ENCODE results near the gene CCSER1. TPM values are rescaled to one million over a fixed set of nuclear protein-coding genes. Genes with fewer than 3 reads are reported as not detected.

Gene CCSER1
- polyA plus RNA-seq, 1 donor from 2014 or later: 20.8 TPM

DNA sequence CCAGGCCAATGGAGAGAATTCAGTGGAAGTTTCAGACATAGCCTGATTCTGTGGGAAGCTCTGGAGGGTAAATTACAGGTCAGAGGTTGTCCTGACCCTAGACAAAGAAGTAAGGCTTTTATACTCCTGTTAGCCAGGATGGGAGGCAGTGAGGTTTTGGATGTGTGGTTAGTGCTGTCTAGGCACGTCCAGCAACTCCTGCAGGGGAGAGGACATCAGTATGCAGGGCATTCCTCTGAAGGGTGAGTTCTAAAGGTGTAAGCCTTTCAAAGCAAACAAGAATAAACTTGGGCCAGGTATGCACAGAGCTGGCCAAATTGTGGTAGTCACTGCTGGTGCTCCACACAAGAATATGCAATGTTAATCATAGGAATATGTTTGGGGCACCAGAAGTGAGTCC is 562.5 kb downstream of the CCSER1 start:
- Histone ChIP-seq H4K20me1 (ENCODE audit: insufficient read depth) (no peaks in the 10 kb centered on the region), H3K4me3 (ENCODE audit: low read length) (no peak overlapping the region), H3F3A (ENCODE audit: insufficient read depth, low read length, poor library complexity, severe bottlenecking) (no peaks in the 10 kb centered on the region), H3K9me2 (ENCODE audit: insufficient read depth, low read length) (no peaks in the 10 kb centered on the region), H3K27me3 (ENCODE audit: insufficient read depth, low read depth, low read length) (no peaks in the 10 kb centered on the region), H2AFZ (ENCODE audit: low read depth, low read length) (no peak overlapping the region), H3K9me3 (ENCODE audit: low read length) (no peaks in the 10 kb centered on the region), H3K36me3 (ENCODE audit: insufficient read depth, low read length) (no peaks in the 10 kb centered on the region), H3K9ac (ENCODE audit: low read length) (no peak overlapping the region), H3K4me2 (ENCODE audit: low read length) (no peak overlapping the region), H3K79me2 (replicated peaks; ENCODE audit: insufficient read depth, low read length) (no peaks in the 10 kb centered on the region), H3K27ac (ENCODE audit: low read length) (no peak overlapping the region)
- TF ChIP-seq EP300 (conservative IDR thresholded peaks at IDR 0.05; ENCODE audit: poor library complexity, severe bottlenecking) (no peak), RAD21 (conservative IDR thresholded peaks at IDR 0.05) (no peak), TAF1 (IDR thresholded peaks at IDR 0.05; ENCODE audit: low read depth) (no peak), EZH2 (IDR thresholded peaks at IDR 0.05; ENCODE audit: borderline replicate concordance, insufficient read depth, low read length, poor library complexity, severe bottlenecking) (no peak), POLR2AphosphoS5 (IDR thresholded peaks at IDR 0.05) (no peak), MXI1 (conservative IDR thresholded peaks at IDR 0.05; ENCODE audit: poor library complexity, severe bottlenecking) (no peak), SMC3 (conservative IDR thresholded peaks at IDR 0.05; ENCODE audit: poor library complexity) (no peak)
- TF ChIP-seq, protein P1, sequence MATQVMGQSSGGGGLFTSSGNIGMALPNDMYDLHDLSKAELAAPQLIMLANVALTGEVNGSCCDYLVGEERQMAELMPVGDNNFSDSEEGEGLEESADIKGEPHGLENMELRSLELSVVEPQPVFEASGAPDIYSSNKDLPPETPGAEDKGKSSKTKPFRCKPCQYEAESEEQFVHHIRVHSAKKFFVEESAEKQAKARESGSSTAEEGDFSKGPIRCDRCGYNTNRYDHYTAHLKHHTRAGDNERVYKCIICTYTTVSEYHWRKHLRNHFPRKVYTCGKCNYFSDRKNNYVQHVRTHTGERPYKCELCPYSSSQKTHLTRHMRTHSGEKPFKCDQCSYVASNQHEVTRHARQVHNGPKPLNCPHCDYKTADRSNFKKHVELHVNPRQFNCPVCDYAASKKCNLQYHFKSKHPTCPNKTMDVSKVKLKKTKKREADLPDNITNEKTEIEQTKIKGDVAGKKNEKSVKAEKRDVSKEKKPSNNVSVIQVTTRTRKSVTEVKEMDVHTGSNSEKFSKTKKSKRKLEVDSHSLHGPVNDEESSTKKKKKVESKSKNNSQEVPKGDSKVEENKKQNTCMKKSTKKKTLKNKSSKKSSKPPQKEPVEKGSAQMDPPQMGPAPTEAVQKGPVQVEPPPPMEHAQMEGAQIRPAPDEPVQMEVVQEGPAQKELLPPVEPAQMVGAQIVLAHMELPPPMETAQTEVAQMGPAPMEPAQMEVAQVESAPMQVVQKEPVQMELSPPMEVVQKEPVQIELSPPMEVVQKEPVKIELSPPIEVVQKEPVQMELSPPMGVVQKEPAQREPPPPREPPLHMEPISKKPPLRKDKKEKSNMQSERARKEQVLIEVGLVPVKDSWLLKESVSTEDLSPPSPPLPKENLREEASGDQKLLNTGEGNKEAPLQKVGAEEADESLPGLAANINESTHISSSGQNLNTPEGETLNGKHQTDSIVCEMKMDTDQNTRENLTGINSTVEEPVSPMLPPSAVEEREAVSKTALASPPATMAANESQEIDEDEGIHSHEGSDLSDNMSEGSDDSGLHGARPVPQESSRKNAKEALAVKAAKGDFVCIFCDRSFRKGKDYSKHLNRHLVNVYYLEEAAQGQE (IDR thresholded peaks at IDR 0.05; ENCODE audit: borderline replicate concordance): no peak
- TF ChIP-seq, protein P2, sequence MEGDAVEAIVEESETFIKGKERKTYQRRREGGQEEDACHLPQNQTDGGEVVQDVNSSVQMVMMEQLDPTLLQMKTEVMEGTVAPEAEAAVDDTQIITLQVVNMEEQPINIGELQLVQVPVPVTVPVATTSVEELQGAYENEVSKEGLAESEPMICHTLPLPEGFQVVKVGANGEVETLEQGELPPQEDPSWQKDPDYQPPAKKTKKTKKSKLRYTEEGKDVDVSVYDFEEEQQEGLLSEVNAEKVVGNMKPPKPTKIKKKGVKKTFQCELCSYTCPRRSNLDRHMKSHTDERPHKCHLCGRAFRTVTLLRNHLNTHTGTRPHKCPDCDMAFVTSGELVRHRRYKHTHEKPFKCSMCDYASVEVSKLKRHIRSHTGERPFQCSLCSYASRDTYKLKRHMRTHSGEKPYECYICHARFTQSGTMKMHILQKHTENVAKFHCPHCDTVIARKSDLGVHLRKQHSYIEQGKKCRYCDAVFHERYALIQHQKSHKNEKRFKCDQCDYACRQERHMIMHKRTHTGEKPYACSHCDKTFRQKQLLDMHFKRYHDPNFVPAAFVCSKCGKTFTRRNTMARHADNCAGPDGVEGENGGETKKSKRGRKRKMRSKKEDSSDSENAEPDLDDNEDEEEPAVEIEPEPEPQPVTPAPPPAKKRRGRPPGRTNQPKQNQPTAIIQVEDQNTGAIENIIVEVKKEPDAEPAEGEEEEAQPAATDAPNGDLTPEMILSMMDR (IDR thresholded peaks at IDR 0.05; ENCODE audit: poor library complexity, severe bottlenecking): no peak

DNA sequence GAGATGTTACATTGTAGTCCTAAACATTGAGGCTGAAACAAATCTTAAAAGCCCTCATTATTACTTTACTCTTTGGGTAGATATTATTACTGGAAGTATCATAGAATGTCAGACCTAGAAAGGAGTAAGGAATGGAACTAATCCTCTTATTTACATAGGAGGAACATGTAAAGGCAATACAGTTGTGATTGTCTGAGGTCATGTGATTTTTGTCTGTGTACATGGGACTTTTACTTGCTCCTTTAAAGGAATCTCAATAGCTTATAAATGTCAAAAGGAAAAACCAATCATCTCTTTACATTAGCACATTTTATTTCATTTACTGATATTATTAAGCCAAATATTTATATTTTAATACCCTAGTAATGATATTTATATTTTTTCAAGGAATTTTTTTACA is 568.2 kb downstream of the CCSER1 start:
- H3F3A ChIP-seq (ENCODE audit: insufficient read depth, low read length, poor library complexity, severe bottlenecking): no peaks in the 10 kb centered on the region

More for the DNA sequence above, 568.2 kb downstream of the CCSER1 start:
- no peak overlapping the region for H3K4me2 ChIP-seq (ENCODE audit: low read length)
- H2AFZ ChIP-seq (ENCODE audit: low read depth, low read length): no peak overlapping the region
- no peaks in the 10 kb centered on the region for H4K20me1 ChIP-seq (ENCODE audit: insufficient read depth)
- no peaks in the 10 kb centered on the region for H3K9me2 ChIP-seq (ENCODE audit: insufficient read depth, low read length)
- no peaks in the 10 kb centered on the region for H3K79me2 ChIP-seq (replicated peaks; ENCODE audit: insufficient read depth, low read length)
- no peak for TF ChIP-seq TAF1 (IDR thresholded peaks at IDR 0.05; ENCODE audit: low read depth)
- no peak for TF ChIP-seq EZH2 (IDR thresholded peaks at IDR 0.05; ENCODE audit: borderline replicate concordance, insufficient read depth, low read length, poor library complexity, severe bottlenecking)
- TF ChIP-seq, protein P2 (IDR thresholded peaks at IDR 0.05; ENCODE audit: poor library complexity, severe bottlenecking): no peak
- no peak for TF ChIP-seq EP300 (conservative IDR thresholded peaks at IDR 0.05; ENCODE audit: poor library complexity, severe bottlenecking)
- no peak for TF ChIP-seq MXI1 (conservative IDR thresholded peaks at IDR 0.05; ENCODE audit: poor library complexity, severe bottlenecking)
- TF ChIP-seq POLR2AphosphoS5 (IDR thresholded peaks at IDR 0.05): no peak
- TF ChIP-seq RAD21 (conservative IDR thresholded peaks at IDR 0.05): no peak
- TF ChIP-seq SMC3 (conservative IDR thresholded peaks at IDR 0.05; ENCODE audit: poor library complexity): no peak
- TF ChIP-seq, protein P1 (IDR thresholded peaks at IDR 0.05; ENCODE audit: borderline replicate concordance): no peak
- no peaks in the 10 kb centered on the region for H3K36me3 ChIP-seq (ENCODE audit: insufficient read depth, low read length)
- no peak overlapping the region for H3K4me3 ChIP-seq (ENCODE audit: low read length)
- H3K27ac ChIP-seq (ENCODE audit: low read length): no peak overlapping the region
- H3K9ac ChIP-seq (ENCODE audit: low read length): no peak overlapping the region
- no peaks in the 10 kb centered on the region for H3K9me3 ChIP-seq (ENCODE audit: low read length)
- no peaks in the 10 kb centered on the region for H3K27me3 ChIP-seq (ENCODE audit: insufficient read depth, low read depth, low read length)

Measured in neural cell (in vitro differentiated cells).